Measurements from ENCODE around the gene HNF1A.

GRCh38 chr12:120999191-121000120 is 21.1 kb downstream of the HNF1A start:
- TF ChIP-seq, protein P1, sequence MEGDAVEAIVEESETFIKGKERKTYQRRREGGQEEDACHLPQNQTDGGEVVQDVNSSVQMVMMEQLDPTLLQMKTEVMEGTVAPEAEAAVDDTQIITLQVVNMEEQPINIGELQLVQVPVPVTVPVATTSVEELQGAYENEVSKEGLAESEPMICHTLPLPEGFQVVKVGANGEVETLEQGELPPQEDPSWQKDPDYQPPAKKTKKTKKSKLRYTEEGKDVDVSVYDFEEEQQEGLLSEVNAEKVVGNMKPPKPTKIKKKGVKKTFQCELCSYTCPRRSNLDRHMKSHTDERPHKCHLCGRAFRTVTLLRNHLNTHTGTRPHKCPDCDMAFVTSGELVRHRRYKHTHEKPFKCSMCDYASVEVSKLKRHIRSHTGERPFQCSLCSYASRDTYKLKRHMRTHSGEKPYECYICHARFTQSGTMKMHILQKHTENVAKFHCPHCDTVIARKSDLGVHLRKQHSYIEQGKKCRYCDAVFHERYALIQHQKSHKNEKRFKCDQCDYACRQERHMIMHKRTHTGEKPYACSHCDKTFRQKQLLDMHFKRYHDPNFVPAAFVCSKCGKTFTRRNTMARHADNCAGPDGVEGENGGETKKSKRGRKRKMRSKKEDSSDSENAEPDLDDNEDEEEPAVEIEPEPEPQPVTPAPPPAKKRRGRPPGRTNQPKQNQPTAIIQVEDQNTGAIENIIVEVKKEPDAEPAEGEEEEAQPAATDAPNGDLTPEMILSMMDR (IDR thresholded peaks at IDR 0.05; ENCODE audit: insufficient read depth, low read length, poor library complexity, severe bottlenecking): no peak
- no peak for TF ChIP-seq EZH2phosphoT487 (conservative IDR thresholded peaks at IDR 0.05; ENCODE audit: low read length)
